ENCODE measurements around the gene PUS3.

PUS3 gene

DNA sequence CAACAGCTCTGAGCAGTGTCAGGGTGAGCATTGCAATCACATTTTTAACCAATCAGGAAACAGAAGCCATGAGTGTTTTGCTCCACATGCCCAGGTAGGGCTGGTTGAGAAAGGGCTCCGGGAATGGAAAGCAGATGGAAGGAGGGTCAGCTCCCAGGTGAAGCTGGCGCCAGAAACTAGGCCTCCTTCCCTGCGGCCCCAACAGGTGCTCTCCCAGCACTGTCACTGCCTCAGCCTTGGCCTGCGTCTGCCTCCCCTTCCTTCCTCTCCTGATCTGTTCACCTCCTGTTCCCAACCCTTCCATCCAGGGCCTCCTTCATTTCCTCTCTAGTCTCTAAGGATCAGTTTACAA lies 38.2 kb upstream of the PUS3 start:
- no peak for DNase-seq

DNA sequence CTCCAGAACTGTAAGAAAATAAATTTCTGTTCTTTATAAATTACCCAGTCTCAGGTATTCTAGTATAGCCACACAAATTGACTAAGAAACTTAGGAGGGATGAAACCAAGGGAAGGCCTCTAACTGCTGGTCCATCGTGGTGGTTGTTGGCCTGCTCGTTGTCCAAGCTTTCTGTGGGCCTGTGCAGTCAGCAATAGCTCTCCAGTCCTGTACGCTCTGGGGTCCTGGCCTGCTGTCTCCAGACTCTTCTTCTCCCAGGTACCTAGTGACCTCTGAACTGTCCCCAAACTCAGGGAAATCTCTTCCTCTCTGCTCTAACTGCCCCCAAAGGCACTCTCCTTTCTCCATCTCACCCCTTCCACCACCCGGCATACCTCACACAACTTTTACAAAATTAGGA lies 37.1 kb upstream of the PUS3 start:
- no peak for DNase-seq

DNA sequence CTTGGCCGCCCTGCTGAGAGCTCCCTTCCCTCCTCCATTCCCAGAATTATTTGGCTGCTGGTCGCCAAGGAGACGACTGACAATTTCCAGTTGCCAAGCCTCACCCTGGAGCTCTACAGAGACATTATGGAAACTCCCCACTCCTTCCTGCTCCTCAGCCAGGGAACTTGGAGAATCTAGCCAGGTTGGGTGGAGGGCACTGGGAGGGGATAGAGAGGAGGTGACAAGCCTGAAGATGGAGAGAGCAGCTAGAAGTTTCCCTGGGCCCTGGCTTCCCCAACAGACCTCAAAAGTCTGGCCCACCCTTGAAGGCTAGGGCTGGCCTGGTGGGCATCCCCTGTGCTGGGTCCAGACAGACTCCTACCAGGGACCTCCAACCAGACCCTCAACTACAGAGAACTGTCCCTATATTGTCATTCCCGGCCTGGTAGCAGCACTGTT lies 36.1 kb upstream of the PUS3 start:
- no peak for DNase-seq

DNA sequence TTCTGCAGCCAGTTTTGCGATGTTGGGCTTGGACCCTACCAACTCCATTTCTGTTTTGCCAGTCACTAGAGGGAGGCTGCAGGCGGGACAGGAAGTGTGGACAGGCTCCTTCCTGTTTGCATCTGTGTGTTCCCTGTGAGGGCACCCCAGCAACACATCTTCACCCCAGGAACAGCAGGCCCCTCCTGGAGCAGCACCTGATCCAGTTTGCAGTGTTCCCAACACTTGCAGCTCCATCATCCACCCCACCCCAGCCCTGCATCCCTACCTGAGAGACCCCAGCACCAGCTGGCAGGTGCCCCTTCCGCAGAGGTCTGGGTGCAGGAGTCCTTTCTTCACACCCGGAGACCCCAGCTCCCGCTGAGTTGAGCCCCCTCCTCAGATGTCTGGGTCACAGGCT lies 35.4 kb upstream of the PUS3 start:
- DNase-seq, result no peak

DNA sequence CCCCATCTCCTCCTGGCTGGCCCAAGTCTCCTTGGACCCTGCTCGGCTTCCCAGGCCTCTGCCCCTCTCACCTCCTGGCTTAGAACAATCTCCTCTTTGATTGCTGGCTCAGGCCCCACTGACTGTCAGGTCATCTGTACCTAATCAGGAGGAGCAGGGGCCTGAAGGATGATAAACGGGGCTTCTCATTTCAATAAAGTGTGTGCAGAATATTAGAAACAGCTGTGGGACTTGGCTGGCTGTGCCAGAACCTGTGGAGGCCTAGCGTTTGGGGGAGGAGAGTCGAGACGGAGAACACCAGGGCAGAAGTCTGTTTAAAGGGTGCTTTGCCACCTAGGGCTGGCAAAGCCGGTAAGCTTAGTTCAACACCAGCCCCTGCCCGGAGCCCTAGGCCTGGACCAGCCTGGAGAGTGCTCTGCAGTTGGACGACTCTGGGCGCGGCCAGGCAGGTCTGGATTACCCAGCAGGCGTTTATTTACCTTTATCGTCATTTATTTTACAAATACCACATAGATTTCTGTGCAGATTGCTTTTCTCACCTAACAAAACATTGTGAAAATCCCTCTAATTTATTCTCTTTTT lies 32.7 kb upstream of the PUS3 start:
- no peak for DNase-seq

DNA sequence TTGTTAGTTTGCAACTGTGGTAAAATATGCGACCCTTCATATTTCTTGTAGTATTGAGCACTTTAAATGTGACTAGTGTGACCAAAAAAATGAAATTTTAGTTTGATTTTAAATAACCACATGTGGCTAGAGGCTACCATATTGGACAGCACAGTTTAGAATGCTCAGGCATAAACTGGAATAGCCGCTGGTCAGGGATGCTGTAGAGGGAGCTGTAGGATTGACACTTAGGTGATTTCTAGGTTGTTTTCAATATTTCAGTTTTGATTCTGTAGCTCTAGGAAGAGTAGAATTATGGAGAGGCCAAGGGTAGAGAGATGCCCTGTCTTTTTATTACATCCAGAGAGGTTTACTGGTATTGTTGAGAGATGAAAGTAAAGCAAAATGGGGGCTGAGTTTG lies 32.0 kb upstream of the PUS3 start:
- DNase-seq, result no peak

DNA sequence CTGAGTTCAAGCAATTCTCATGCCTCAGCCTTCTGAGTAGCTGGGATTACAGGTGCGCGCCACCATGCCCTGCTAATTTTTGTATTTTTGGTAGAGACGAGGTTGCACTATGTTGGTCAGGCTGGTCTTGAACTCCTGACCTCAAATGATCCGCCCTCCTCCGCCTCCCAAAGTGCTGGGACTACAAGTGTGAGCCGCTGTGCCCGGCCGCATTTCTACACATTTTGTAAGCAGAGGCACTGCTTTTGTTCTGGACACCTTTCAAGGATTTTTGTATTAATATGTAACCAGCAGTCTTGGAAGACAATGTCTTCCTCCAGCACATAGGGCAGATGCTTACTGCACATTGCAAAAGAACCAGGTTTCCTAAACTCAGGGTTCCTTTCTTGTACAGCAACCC lies 31.5 kb upstream of the PUS3 start:
- DNase-seq, result no peak

DNA sequence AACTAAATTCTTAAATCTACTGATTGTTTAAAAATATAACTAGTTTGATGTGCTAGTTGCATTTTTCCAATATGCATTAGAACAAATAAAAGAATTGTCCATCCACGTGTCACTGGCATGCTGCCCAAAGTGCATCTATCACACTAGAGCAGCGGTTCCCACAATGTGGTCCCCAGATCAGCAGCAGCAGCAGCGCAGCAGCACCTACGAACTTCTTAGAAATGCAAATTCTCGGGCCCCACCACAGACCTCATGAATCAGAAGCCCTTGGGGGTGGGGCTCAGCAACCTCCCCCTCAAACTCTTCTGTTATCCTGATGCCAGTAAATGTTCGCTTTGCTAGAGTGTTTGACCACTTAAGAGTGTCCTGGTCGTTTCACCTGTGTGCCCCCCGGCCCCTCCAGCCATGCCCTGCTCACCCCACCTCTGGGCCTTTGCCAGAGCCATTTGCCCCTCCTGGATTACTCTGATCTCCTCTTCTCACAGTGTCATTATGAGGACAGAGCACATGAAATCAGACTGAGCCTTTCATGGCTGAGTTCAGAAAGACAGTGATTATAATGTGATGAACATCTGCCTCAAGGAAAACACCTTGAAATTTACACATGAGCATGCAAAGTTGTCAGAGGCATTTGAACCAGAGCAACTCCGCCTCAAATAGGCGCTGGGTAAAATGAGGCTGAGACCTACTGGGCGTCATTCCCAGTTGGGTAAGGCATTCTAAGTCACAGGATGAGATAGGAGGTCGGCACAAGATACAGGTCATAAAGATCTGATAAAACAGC lies 30.2 kb upstream of the PUS3 start:
- DNase-seq, result no peak

DNA sequence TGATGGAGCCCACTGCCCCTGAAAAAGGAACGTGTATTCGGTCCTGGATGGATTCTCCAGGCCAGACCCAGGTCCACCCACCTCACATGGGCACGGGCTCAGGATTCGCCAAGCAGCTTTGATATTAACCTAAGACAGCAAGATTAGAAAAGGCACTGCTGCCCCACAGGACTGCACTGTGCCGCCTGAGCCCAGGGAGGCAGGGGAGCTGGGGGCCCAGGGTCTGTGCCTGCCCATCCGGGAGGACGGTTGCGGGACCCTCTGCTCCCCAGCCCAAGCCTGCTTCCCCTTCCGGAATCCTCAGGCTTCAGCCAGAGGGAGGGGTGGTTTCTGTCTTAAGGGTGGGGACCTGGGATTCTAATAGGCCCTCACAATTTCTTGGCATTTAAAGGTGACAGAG lies 29.3 kb upstream of the PUS3 start:
- DNase-seq, result no peak

DNA sequence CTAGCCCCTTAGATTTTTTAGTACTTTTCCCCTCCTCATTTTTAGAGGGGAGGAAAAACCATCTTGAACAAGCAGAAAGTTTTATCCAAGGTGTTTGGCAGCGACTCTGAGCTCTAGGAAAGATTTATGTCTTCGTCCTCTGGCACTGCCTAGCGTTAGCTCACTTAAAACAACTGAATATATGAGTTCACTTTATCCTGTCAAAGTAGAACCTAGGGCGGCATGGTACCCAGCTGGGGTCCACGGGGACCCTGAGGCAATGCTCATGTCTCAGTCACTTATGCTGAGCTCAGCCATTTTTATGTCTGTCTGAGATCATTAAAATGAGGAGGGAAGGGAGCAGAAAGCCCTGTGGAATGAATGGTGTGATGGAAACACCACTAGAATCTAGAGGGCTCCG lies 28.7 kb upstream of the PUS3 start:
- DNase-seq, result no peak

DNA sequence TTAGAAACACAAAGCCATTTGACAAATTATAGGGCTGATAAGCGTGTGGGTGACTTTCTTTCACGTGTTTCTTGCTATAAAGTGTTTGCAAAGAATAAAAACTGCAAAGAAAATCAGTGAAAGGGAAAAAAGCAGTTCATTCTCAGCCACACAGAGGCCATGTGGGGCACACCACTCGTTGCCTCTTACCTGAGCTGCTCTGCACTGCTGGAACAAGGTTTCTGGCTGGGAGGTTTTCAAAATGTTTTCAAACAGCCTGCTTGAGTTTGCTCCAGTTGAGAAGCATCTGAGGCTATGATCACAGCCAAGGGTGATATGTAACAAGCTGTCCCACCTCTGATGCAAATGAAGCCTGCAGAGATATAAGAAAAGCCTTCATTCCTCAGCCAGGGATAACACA lies 28.1 kb upstream of the PUS3 start:
- no peak for DNase-seq

DNA sequence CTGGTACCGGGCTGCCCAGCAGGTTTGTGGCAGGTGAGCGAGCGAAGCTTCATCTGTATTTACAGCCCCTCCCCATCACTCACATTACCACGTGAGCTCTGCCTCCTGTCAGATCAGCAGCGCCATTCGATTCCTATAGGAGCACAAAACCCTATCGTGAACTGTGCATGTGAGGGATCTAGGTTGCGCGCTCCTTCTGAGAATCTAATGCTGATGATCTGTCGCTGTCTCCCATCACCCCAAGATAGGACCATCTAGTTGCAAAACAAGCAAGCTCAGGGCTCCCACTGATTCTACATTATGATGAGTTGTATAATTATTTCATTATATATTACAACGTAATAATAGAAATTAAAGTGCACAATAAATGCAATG lies 27.1 kb upstream of the PUS3 start:
- no peak for DNase-seq

DNA sequence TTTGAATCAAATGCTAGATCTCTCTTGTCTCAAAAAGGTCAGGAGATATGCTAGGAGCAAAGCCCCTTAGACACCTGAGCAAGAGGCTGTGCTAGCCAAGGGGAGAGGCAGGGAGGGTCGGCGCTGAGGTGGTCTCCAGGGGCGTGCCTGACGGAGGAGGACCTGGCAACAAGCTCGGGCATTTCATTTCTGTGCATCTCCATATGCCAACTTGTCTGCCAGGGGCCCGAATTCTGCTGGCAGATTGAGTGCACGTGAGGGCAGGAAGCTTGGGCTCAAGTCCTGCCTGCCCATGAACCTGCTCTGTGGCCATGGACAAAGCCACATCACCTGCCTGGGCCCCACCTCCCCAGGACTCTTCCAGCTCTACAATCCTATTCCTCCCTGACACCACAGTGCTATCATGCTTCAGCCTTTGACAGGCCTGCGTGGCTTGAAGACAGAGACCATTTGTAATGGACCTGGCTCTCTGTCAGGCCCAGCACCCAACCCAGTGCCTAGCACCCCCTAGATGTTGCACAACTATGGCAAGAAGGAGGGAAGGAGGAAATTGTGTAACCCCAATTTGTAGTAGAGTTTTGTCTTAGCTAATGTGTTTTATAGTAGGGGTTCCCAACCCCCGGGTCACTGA lies 26.6 kb upstream of the PUS3 start:
- no peak for DNase-seq

DNA sequence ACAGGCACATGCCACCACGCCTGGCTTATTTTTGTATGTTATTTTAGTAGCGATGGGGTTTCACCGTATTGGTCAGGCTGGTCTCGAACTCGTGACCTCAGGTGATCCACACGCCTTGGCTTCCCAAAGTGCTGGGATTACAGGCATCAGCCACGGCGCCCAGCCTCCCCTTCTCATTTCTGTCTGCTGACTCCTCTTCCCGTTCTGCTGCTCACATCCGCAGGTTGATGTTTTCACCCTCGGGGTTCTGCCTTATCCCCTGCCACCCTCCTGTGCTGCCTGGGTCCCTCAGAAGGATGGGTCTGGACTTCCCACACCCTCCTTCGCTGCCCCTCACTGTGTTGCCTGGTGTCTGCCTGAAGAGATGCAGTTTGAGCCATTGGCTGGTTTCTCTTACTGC lies 23.7 kb upstream of the PUS3 start:
- no peak for DNase-seq

DNA sequence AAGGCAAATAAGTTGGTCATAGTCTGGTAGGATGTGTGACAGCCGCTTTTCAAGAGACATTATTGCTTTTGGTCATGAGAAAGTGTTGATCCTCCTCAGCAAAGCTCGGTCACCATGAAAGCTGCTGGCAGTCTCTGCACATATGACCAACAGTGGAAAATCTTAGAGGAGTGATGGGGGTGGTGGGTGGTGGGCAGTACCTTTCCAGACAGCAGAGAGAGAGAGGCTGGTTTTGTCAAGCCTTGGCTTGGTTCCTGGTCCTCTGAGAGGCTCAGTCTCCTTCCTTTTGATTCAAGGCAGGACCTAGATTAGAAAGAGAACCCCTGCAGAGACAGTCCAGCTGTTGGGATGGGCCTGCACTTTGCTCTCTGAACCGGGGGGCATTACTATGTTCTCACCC lies 22.8 kb upstream of the PUS3 start:
- DNase-seq, result no peak

DNA sequence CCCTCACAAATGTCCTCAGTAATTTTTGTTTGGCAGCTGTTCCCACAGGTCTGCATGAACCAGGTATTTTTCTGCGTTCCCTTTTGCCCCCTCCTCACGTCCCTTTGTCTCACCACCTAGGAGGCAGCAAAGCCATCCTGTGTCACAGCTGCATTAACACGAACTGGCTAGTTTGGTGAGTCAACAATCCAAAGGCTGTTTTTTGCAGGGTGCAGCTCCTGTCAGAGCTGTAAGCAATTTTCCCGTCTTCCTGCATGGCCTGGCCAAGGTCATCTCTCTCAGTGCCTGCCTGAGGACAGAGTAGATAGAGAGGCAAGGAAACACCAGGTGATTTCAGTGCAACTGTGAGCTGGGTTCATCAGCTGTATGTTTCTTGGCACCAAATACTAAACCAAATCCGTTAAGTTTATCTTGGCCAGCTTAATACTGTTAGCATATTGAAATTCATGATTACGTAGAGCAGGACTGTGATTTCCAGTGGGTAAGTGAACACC lies 22.3 kb upstream of the PUS3 start:
- no peak for DNase-seq

DNA sequence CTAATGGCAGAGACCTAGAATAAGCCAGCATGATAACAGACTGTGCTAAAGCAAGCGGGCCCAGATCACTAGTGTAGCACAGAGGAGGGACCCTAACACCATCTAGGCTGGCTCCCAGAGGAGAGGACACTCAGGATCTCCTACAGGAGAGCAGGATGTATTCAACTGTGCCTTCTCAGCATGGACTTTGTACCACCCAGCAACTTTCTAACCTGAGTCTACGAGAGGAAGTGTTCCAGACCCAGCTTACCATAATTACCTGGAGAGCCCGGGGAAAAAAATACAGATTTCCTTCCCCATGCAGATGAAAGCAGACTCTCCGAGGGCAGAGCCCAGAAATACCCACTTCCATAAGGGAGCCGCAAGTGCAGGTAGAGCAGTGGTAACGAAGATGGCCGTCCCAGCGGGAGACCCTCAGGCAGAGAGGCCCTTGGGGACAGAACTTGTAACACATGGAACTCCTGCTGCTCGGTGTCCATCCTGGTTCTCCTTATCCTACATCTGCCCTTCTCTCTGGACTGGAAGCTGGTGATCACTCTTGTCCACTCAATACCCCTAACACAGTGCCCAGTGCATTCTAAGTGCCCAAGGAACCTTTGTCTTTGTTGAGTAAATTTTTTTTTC lies 21.5 kb upstream of the PUS3 start:
- no peak for DNase-seq

DNA sequence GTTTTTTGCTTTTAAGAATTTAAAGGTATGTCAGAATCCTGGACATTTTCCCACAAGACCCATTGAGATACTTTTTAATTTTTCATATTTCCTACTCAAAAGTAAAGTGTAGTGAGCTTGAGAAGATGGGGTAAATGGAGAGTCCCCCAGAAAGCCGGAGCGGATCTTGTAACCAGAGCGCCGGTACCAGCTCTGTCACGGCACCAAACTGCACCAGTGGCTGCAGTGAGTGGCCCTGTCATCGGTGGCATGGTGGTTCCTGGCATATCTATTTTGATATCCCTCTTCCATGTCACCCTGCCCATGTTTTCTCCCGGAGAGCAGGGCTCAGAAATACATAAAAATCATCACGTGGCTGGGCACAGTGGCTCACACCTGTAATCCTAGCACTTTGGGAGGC lies 20.6 kb upstream of the PUS3 start:
- no peak for DNase-seq

DNA sequence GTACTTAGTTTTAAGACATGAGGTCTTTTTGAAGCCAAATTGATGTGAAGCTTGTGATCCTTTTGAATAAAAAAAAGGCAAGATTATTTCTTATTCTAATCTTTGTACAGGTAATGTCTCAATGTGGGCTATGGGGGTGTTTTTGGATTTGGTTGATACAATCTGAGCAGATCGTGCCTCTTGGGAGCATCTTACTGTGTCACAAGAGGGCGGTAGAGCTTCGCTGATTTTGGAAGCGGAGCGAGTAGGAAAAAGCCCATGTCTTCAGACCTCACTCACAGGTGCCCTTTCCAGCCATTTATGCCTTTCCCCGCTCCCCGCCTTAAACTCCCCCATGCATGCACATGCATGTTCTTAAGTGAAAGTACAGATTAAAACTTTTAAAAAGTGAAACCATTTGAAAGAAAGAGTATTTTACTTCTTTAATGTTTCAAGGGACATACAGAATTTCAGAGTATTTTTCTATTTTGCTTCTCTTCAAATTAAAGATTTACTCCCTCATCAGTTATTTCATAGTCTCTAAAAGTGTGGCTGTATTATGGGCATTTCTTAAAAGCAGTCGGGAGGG lies 20.1 kb upstream of the PUS3 start:
- DNase-seq, result peak; percentile 86

DNA sequence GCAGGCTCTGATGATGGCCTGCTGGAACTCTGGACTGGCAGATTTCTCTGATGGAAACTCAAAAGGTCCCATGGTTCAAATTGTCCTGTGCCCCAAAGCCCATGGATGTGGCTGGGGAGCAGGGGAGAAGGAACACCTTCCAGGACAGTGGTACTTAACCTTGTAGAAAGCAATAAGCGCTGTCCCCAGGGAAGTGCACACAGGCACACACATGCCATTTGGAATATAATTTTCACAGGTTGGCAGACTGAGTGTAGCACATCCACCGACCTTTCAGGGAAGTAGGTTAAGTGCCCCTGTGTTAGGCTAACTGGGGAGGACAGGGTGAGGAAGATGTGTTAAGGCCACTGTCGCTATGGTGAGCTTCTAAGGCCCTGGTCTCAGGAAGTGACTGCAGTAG lies 19.1 kb upstream of the PUS3 start:
- no peak for DNase-seq

DNA sequence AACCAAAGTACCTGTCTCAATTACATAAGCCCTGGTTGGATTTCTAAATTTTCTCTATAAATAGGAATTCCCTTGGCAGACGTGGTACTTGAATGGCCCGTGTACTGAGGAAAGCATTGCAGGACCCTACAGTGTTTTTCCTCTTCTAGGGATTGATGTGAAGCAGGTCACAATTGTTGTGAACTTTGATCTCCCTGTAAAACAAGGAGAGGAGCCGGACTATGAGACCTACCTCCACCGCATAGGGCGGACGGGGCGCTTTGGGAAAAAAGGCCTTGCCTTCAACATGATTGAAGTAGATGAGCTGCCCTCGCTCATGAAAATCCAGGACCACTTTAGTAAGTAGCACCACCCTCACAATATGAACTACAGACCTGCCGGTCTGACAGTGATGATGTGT lies 18.0 kb upstream of the PUS3 start:
- DNase-seq, result no peak

DNA sequence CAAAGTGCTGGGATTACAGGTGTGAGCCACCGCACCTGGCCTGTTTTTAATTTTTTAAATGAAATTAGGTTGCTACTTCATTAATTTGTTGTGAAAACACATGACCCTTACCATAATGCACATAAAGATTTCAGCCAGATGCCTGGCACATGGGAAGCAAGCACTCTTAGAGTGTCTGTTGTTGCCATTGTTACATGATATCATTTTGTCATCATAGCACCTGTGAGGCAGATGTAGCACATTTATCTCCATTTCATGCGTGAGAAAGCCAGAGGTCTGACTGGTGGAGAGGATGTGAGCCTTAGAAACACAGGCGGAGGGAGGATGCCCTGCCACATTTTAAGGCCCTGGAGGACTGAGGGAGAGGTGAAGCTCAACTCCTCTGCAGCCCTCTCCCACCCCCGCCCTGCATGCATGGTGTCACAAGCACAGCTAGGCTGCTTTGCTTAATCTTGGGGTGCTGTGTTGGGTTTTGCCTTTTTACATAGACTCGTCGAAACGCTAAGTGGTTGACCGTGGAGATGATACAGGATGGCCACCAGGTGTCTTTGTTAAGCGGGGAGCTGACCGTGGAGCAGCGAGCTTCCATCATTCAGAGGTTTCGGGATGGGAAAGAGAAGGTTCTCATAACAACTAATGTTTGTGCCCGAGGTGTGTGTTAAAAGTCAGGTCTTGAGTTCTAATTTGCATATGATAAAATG lies 15.3 kb upstream of the PUS3 start:
- no peak for DNase-seq

DNA sequence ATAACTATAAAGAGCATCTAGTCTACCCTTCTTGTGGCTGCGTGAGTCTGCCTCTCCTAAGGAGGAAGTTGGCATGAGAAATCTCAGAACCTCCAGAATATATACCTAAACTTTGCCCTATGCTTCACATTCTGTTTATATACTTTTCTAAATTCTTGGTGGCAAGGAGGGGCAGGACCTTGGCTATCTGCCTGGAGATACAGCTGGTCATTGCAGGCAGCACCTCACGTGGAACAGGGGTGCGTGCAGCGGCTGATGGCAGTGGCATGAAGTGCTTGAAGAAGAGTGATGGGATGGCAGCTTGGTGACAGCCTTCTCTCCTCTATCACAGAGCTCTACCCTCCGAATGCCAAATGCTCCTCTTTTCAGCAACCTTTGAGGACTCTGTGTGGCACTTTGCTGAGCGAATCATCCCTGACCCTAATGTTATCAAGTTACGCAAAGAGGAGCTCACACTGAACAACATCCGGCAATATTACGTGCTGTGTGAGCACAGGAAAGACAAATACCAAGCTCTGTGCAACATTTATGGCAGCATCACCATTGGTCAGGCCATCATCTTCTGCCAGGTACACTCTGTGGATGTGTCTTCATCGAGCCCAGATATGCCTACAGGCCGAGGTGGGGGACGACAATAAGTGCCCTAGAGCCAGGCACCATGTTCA lies 13.8 kb upstream of the PUS3 start:
- DNase-seq, result no peak
